Natural killer cell (primary cell): ENCODE measurements around the gene LIMS1. TPM values are rescaled to one million over a fixed set of nuclear protein-coding genes. Genes with fewer than 3 reads are reported as not detected.

Source experiments
- ATAC-seq, 3 donors: fragments of 150-1000 bp in 2 of 3; fragments of 200-7000 bp in 1 of 3; cut with Tn5 transposase; 1 replicate in 1 of 3; 2 replicates in 2 of 3; pipeline ENCODE4 v1.10.0; 2021; ENCODE audit warnings: mild to moderate bottlenecking in 2 of 3, moderate library complexity in 2 of 3
- DNase-seq, 2 donors: peaks; one replicate each; pipeline versions ENCODE4 v3.0.0 to v3.0.0-alpha.2; 2013 to 2021; ENCODE audit warnings: mixed read lengths in 1 of 2
- H3K27ac ChIP-seq: one replicate; pipeline ENCODE4 v1.5.1; 2013; ENCODE audit warnings: mild to moderate bottlenecking, low read length
- H3K27me3 ChIP-seq: one replicate; pipeline ENCODE4 v1.6.1; 2013; ENCODE audit warnings: low read length; ENCODE audit not compliant: control insufficient read depth, insufficient read depth
- H3K36me3 ChIP-seq: one replicate; pipeline ENCODE4 v1.6.1; 2013; ENCODE audit warnings: low read length; ENCODE audit not compliant: control insufficient read depth, insufficient read depth
- H3K4me1 ChIP-seq: one replicate; pipeline ENCODE4 v1.6.1; 2013; ENCODE audit warnings: low read length; ENCODE audit not compliant: control insufficient read depth, insufficient read depth
- H3K4me3 ChIP-seq: one replicate; pipeline ENCODE4 v1.5.1; 2013; ENCODE audit warnings: low read length
- H3K9me3 ChIP-seq: one replicate; pipeline ENCODE4 v1.6.1; 2013; ENCODE audit warnings: low read length; ENCODE audit not compliant: control insufficient read depth, insufficient read depth
- H3K27ac Mint-ChIP-seq, 2 donors: one replicate each; pipeline ENCODE4 v1.8.0; 2022; ENCODE audit warnings: mild to moderate bottlenecking in 2 of 2, mixed read lengths in 2 of 2, moderate library complexity in 1 of 2
- H3K27me3 Mint-ChIP-seq, 2 donors: one replicate each; pipeline ENCODE4 v1.8.0; 2022; ENCODE audit warnings: low read depth in 2 of 2, mixed read lengths in 2 of 2
- H3K36me3 Mint-ChIP-seq: one replicate; pipeline ENCODE4 v1.8.0; 2022; ENCODE audit warnings: mixed read lengths
- H3K4me1 Mint-ChIP-seq, 2 donors: one replicate each; pipeline ENCODE4 v1.8.0; 2022; ENCODE audit warnings: mixed read lengths in 2 of 2
- H3K4me3 Mint-ChIP-seq: one replicate; pipeline ENCODE4 v1.8.0; 2022; ENCODE audit warnings: mild to moderate bottlenecking, moderate library complexity, mixed read lengths
- H3K9me3 Mint-ChIP-seq, 2 donors: one replicate each; pipeline ENCODE4 v1.8.0; 2022; ENCODE audit warnings: mixed read lengths in 2 of 2
- WGBS: methylation state at CpG from one replicate; pipeline ENCODE4 v1.1.7; 2013; ENCODE audit warnings: missing lambda C conversion rate; ENCODE audit not compliant: insufficient coverage; 5-methylcytosine and 5-hydroxymethylcytosine counted together
- intact Hi-C: fragments of 100-400 bp; cut with micrococcal nuclease; formaldehyde crosslinking; loops from one replicate; pipeline ENCODE4 v1.14.2; 2022
- total RNA-seq, 4 donors: library from RNA; stranded (reverse); fragments of 120-200 nt in 1 of 4; gene quantifications; one replicate each; pipeline versions ENCODE4 v1.2.3 to v1.2.4, GENCODE V29; 2013 to 2022
- TF ChIP-seq, protein P1 (sequence below): fragments of 200-600 bp; IDR thresholded peaks from one replicate; pipeline ENCODE4 v1.8.0; 2022; ENCODE audit warnings: antibody characterized with exemption

The LIMS1 gene
- total RNA-seq, 3 donors from 2014 or later (not counting 1 experiment from before 2014, with no cell fraction given) = 31.6 to 41.4 (median 34.8) TPM

DNA sequence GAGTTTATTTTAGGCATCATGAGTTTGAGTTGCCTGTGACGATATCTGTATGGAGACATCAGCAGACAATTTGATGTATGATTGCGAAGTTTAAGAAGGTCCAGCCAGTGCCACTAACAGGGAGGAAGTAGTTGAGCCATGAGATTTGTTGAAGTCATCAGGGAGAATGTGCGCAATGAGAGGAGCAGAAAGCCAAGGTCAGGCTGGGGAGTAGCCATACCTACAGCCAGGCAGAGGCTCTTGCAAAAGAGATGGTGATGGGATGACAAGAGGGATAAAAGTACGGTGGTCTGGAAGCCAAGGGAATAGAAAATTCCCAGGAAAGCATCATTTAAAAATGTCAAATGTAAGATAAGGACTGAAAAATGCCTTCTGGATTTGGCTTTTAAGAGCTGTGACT lies 51.2 kb downstream of the LIMS1 start:
- no peaks in the 10 kb centered on the region for H3K9me3 ChIP-seq
- DNase-seq = no peak
- H3K27ac ChIP-seq = no peak overlapping the region
- H3K9me3 Mint-ChIP-seq = no peaks in the 10 kb centered on the region
- H3K36me3 ChIP-seq = no peaks in the 10 kb centered on the region
- H3K27ac Mint-ChIP-seq = peak overlapping the region in 1 of 2 donors; percentile 37
- TF ChIP-seq, protein P1, sequence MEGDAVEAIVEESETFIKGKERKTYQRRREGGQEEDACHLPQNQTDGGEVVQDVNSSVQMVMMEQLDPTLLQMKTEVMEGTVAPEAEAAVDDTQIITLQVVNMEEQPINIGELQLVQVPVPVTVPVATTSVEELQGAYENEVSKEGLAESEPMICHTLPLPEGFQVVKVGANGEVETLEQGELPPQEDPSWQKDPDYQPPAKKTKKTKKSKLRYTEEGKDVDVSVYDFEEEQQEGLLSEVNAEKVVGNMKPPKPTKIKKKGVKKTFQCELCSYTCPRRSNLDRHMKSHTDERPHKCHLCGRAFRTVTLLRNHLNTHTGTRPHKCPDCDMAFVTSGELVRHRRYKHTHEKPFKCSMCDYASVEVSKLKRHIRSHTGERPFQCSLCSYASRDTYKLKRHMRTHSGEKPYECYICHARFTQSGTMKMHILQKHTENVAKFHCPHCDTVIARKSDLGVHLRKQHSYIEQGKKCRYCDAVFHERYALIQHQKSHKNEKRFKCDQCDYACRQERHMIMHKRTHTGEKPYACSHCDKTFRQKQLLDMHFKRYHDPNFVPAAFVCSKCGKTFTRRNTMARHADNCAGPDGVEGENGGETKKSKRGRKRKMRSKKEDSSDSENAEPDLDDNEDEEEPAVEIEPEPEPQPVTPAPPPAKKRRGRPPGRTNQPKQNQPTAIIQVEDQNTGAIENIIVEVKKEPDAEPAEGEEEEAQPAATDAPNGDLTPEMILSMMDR = no peak
- no peaks in the 10 kb centered on the region for H3K36me3 Mint-ChIP-seq
- no peak for ATAC-seq
- H3K4me1 Mint-ChIP-seq = peaks cover 38 to 43% of the 10 kb centered on the region in 2 donors
- intact Hi-C loops = no loop called here
- WGBS = 95% methylated on average over 4 of the region's 4 CpGs
- H3K4me3 ChIP-seq = no peak overlapping the region
- H3K4me1 ChIP-seq = peaks cover 8% of the 10 kb centered on the region
- H3K27me3 Mint-ChIP-seq = no peaks in the 10 kb centered on the region
- H3K4me3 Mint-ChIP-seq = no peak overlapping the region
- no peaks in the 10 kb centered on the region for H3K27me3 ChIP-seq

DNA sequence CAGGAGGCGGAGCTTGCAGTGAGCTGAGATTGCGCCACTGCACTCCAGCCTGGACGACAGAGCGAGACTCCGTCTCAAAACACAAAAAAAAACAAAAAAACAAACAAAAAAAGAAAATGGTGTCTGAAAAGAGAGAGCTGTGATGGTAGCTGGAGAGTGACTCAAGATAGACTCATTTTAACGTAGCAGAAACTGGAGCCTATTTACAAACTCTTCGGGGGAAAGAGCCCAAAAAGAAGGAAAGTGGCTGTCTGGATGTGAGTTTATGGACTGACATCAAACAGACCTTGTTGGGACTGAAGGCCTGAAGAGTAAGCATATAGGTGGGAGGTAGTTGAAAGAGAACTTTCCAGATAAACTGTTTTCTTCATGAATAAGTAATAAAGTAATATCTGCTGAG lies 51.8 kb downstream of the LIMS1 start:
- 91% methylated on average over 3 of the region's 7 CpGs for WGBS
- intact Hi-C loops = no loop called here
- peak overlapping the region in 1 of 2 donors; percentile 37 for H3K27ac Mint-ChIP-seq
- Histone ChIP-seq H3K27me3 (no peaks in the 10 kb centered on the region), H3K9me3 (no peaks in the 10 kb centered on the region), H3K27ac (no peak overlapping the region), H3K4me1 (peaks cover 9% of the 10 kb centered on the region), H3K36me3 (no peaks in the 10 kb centered on the region), H3K4me3 (no peak overlapping the region)
- H3K4me3 Mint-ChIP-seq = no peak overlapping the region
- peaks cover 38 to 48% of the 10 kb centered on the region in 2 donors for H3K4me1 Mint-ChIP-seq
- no peaks in the 10 kb centered on the region for H3K9me3 Mint-ChIP-seq
- ATAC-seq (no peak), DNase-seq (no peak)
- no peaks in the 10 kb centered on the region for H3K36me3 Mint-ChIP-seq
- TF ChIP-seq, protein P1 = no peak
- no peaks in the 10 kb centered on the region for H3K27me3 Mint-ChIP-seq

DNA sequence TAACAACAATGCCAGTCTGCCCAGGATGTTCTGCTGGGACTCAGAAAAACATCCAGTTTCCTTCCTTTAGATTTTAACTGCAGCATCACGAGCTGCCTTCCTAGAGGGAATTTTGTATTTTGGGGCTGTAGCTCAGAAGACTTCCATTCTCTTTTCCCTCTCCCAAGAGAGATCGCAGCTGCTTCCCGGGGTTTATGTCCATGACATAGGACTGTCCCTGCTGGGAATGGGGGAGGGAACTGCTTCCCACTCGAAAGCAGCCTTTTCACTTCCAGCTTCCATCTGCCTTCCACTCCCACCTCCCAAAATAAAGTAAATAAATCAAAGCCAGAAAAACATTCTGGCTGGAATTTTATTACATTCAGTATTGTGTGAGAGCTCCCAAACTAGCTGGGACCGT lies 52.4 kb downstream of the LIMS1 start:
- Mint-ChIP-seq H3K27ac (peak overlapping the region in 1 of 2 donors; percentile 84), H3K4me3 (no peak overlapping the region), H3K27me3 (no peaks in the 10 kb centered on the region), H3K36me3 (no peaks in the 10 kb centered on the region), H3K4me1 (peaks cover 38 to 48% of the 10 kb centered on the region in 2 donors), H3K9me3 (no peaks in the 10 kb centered on the region)
- H3K27me3 ChIP-seq = no peaks in the 10 kb centered on the region
- peaks cover 13% of the 10 kb centered on the region for H3K4me1 ChIP-seq
- H3K4me3 ChIP-seq = no peak overlapping the region
- H3K9me3 ChIP-seq = no peaks in the 10 kb centered on the region
- H3K27ac ChIP-seq = no peak overlapping the region
- TF ChIP-seq, protein P1 = no peak
- WGBS = 92% methylated on average over 1 of the region's 5 CpGs
- no peak for ATAC-seq
- no peak for DNase-seq
- intact Hi-C loops = no loop called here
- H3K36me3 ChIP-seq = no peaks in the 10 kb centered on the region

DNA sequence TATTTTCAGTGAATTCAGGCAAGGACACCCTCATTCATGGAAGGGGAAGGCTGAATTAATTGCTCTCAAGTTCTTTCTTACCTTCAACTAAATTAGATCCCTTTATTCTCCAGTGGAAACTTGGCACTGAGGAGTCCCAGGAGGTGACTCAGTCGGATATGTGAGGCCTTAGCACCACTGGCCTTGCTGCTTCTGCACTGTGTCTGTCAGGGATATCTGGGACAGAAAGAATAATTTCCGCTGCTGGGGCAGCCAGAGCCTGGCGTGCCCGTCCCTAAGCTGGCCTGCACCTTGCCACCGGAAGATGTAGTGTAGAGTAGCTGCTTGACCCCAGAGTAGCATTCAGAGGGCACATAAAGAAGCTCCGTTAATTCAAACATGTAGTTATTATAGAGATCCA lies 53.4 kb downstream of the LIMS1 start:
- H3K4me1 Mint-ChIP-seq = peaks cover 38 to 48% of the 10 kb centered on the region in 2 donors
- Histone ChIP-seq H3K4me1 (peaks cover 13% of the 10 kb centered on the region), H3K27ac (peak overlapping the region; percentile 30), H3K4me3 (no peak overlapping the region), H3K36me3 (no peaks in the 10 kb centered on the region), H3K27me3 (no peaks in the 10 kb centered on the region), H3K9me3 (no peaks in the 10 kb centered on the region)
- no peaks in the 10 kb centered on the region for H3K9me3 Mint-ChIP-seq
- H3K27ac Mint-ChIP-seq = peak overlapping the region; percentile 81 to 84
- no peak overlapping the region for H3K4me3 Mint-ChIP-seq
- intact Hi-C loops = no loop called here
- H3K36me3 Mint-ChIP-seq = no peaks in the 10 kb centered on the region
- ATAC-seq = no peak
- WGBS = 88% methylated on average over 6 of the region's 6 CpGs
- TF ChIP-seq, protein P1 = no peak
- no peak for DNase-seq
- no peaks in the 10 kb centered on the region for H3K27me3 Mint-ChIP-seq
